TTC549 (cell line): ENCODE data around the gene SSX7.
"Not testable (repeated sequence)": the region's sequence is repeated elsewhere in the genome, so short reads cannot be mapped to it uniquely, and the experiment has no call there.

Experiments
- FAIRE-seq: peaks from 2 replicates; lab custom pipeline; 2012; peaks lifted over from hg19 to GRCh38; lab: Jason Lieb, UNC

Gene SSX7, protein sequence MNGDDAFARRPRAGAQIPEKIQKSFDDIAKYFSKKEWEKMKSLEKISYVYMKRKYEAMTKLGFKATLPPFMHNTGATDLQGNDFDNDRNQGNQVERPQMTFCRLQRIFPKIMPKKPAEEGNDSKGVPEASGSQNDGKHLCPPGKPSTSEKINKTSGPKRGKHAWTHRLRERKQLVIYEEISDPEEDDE

DNA sequence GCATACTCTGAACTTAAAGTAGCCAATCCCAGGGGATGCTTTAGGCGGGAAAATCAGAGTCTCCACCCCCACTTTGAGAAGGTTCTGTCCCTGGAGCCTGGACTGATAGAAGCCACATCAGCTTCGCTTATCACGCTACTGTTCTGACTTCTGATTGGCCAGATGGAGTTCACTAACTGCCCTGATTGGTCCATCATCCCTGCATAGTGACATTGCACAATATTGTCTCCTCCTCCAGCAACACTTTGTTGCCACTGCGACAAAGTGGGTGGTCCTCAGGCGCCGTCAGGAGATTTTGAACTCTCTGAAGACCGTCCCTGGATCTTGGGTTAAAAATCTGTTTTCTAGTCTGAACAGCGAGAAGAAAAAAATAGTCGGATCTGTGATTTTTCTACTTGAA, at the start of gene SSX7:
SSX7 (minus strand) TSS at position 101 of the 400 bp plus-strand sequence. CDS start 1,428 bp downstream, outside the sequence.
- FAIRE-seq, result not testable (repeated sequence)

DNA sequence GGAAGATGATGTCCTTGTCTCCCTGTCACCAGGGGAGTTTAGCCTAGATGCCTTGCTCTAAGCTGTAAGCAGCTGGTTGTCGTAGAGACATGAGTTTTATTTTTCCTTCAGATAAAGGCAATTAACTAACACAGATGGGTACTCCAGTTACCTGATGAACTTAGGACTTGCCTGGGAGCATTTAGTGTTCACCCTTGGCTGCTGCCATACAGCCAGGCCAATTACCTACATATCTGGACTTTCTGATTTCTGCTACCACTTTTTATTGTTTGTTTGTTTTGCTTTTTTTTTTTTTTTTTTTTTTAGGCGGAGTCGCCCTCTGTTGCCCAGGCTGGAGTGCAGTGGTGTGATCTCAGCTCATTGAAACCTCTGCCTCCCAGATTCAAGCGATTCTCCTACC, 37.3 kb upstream of the SSX7 start:
- FAIRE-seq, result not testable (repeated sequence)

DNA sequence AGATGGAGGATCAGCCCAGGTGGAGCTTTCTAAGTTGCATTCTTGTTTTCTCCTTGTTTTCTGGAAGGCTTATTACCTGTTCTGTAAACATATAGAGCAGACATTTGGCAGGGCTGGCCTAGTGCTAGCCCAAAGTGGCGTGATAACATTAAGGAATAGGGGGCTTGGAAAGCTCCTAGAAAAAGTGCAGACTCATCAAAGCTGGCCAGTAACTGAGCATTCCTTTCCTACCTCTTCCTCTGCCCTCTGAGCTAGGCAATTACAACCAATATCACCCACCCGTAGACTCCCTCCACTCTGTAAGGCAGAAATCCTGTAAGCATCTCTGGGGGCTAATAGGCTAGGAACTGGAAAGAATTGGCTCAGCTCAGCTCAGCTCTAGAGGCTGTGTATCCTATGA, 7.5 kb upstream of the SSX7 start:
- FAIRE-seq, result not testable (repeated sequence)

DNA sequence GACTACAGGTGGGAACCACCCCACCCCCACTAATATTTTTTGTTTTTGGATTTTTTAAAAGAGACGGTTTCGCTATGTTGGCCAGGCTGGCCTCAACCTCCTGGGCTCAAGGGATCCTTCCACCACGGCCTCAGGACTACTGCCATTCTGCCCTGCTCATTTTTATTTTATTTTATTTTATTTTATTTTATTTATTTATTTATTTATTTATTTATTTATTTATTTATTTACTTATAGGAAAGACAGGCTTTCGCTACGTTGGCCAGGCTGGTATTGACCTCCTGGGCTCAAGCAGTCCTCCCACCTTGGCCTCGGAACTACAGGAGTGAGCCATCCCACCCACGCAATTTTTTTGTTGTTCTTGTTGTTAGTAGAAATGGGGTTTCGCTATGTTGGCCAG, 775 bp upstream of the SSX7 start:
- FAIRE-seq, result not testable (repeated sequence)

DNA sequence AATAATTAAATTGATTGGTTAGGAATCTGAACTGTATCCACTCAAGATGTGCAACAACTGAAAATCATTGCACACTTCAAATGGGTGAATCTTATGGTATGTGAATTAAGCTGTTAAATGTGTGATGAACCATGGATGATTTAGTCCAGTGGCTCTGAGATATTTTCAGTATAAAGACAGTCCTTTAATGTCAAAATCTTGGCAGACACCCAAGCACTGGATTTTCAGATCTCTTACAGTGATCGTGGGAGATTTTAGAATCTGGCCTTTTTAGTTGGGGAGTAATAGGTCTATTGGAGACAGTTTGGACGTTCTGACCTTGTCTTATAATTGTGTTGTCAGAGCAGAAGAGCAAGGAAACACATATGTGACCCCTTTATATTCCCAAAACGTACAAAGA, 4.0 kb downstream of the SSX7 start:
- not testable (repeated sequence) for FAIRE-seq

DNA sequence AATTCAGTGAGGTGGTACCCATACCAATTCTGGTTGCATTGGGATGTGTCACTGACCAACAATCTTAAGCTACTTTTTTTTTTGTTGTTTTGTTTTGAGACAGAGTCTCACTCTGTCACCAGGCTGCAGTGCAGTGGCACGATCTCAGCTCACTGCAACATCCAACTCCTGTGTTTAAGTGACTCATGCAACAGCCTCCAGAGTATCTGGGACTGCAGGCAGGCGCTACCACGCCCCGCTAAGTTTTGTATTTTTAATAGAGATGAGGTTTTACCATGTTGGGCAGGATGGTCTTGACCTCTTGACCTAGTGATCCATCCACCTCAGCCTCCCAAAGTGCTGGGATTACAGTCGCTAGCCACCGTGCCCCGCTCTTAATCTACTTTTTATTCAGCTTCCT, 5.7 kb downstream of the SSX7 start:
- not testable (repeated sequence) for FAIRE-seq

DNA sequence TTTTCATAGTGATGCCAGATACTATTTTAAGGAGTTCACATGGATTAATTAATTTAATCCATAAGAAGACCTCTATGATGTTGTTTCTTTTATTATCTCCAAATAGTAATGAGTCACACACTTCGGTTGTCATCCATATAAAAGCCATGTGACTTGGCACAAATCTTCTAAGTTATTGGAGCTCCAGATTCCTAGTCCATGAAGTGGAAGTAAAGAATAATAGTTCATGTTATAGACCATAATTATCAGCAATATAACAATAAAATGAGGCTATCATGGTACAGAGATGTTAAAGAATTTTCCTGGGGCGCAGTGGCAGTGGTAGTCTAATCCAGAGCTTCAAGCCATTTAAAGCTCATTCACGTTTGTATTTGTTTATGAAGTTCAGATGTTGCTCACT, 26.2 kb downstream of the SSX7 start:
- not testable (repeated sequence) for FAIRE-seq

DNA sequence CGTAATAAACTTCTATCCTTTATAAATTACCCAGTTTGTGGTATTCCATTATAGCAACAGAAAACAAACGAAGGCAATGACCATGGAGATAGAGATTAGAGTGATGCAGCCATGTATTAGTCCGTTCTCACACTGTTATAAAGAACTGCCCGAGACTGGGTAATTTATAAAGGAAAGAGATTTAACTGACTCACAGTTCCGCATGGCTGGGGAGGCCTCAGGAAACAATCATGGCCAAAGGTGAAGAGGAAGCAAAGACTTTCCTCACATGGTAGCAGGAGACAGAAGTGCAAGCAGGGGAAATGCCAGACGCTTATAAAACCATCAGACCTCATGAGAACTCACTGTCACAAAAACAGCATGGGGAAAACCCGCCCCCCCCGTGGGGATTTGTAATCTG, 34.0 kb downstream of the SSX7 start:
- not testable (repeated sequence) for FAIRE-seq

DNA sequence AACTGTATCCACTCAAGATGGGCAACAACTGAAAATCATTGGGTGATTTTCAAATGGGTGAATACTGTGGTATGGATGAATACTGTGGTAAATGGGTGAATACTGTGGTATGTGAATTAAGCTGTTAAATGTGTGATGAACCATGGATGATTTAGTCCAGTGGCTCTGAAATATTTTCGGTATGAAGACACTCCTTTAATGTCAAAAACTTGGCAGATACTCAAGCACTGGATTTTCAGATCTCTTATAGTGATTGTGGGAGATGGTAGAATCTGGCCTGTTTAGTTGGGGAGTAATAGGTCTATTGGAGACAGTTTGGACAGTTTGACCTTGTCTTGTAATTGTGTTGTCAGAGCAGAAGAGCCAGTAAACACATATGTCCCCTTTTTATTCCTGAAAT, 45.7 kb downstream of the SSX7 start:
- FAIRE-seq, result no peak

DNA sequence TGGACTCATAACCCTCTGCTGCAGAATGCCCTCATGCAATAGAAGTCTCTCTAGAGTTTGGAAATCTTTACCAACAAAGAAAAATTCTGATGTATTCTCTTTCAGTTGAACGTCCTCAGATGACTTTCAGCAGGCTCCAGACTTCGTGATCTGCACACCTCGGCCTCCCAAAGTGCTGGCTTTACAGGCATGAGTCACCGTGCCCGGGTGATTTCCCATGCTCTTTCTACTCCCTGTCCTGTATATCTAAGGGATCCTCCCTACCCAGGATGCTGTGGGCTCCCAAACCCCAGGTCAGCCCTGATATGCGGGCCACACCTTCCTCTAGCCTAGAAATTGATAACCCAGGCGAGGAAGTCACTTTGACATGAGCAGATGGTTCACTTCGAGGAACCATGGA, 51.5 kb downstream of the SSX7 start:
- not testable (repeated sequence) for FAIRE-seq

DNA sequence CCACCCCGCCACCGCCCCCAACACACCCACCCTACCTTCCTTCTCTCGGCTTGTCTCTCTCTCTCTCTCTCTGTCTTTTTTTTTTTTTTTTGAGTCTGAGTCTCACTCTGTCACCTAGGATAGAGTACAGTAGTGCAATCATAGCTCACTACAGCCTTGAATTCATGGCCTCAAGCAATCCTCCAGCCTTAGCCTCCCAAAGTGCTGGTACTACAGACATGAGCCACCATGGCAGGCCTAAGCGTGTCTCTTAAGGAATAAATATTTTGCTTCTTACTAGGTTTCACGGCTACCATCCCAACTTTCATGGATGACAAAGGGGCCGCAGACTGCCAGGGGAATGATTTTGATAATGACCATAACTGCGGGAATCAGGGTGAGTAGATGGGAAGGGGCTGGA, 55.8 kb downstream of the SSX7 start:
- no peak for FAIRE-seq

DNA sequence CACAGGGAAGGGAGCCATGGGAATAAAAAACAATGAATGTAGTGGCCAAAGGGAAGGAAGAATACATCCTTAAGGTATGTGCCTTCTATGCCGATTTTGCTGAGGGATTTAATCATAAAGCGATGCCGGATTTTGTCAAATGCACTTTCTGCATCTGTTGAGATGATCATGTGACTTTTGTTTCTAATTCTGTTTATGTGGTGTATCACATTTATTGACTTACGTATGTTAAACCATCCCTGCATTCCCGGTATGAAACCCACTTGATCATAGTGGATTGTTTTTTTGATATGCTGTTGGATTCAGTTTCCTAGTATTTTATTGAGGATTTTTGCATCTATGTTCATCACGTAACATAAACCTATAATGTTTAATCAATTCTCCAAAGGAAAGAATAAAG, 60.0 kb downstream of the SSX7 start:
- no peak for FAIRE-seq
